Activated CD4-positive, CD25-positive, alpha-beta regulatory T cell treated with anti-CD3 and anti-CD28 coated beads, Interleukin-2, amount 50 U/mL, for 16 hours (primary cell): ENCODE results near the gene IRF9.
A peak's percentile ranks its signal among the peaks of the same experiment; 100 is the strongest.
"Not testable (repeated sequence)": the region's sequence is repeated elsewhere in the genome, so short reads cannot be mapped to it uniquely, and the experiment has no call there.

Experiments
- DNase-seq: peaks from one replicate; pipeline ENCODE4 v3.0.0-alpha.2; 2020; ENCODE audit warnings: low read depth, low spot score

Gene IRF9

GRCh38 chr14:24194873-24195185, 33.8 kb downstream of the IRF9 start:
- no peak for DNase-seq

- DNase-seq: peak; percentile 73
Observed at GRCh38 chr14:24195186-24196070, 34.4 kb downstream of the IRF9 start, which contains the start of gene TM9SF1. Gene TM9SF1, minus strand, starts transcription at chr14:24195441. Its CDS starts 422 bp downstream, at chr14:24195019.

- no peak for DNase-seq
Observed at GRCh38 chr14:24196071-24197055, 35.3 kb downstream of the IRF9 start.

- no peak for DNase-seq
Observed at GRCh38 chr14:24197056-24197450, 36.0 kb downstream of the IRF9 start.

- no peak for DNase-seq
Observed at GRCh38 chr14:24198814-24199524, 37.9 kb downstream of the IRF9 start.

GRCh38 chr14:24202538-24202937, 41.5 kb downstream of the IRF9 start:
- not testable (repeated sequence) for DNase-seq

GRCh38 chr14:24203249-24203886, 42.3 kb downstream of the IRF9 start:
- not testable (repeated sequence) for DNase-seq

GRCh38 chr14:24204163-24205146, 43.4 kb downstream of the IRF9 start:
- DNase-seq: no peak

- no peak for DNase-seq
Observed at GRCh38 chr14:24206260-24207103, 45.4 kb downstream of the IRF9 start.

- DNase-seq: no peak
Observed at GRCh38 chr14:24207104-24207551, 46.1 kb downstream of the IRF9 start.

- DNase-seq: no peak
Observed at GRCh38 chr14:24207625-24208024, 46.6 kb downstream of the IRF9 start.

- no peak for DNase-seq
Observed at GRCh38 chr14:24211311-24211710, 50.2 kb downstream of the IRF9 start.

- DNase-seq: peak; percentile 93
Observed at GRCh38 chr14:24212924-24213865, 52.1 kb downstream of the IRF9 start, which contains the start of gene CHMP4A. Gene CHMP4A, minus strand, starts transcription at chr14:24213488. Its CDS starts 49 bp downstream, at chr14:24213439.

GRCh38 chr14:24213866-24214662, 53.0 kb downstream of the IRF9 start:
- DNase-seq: no peak

- DNase-seq: peak; percentile 75
Observed at GRCh38 chr14:24215495-24216344, 54.7 kb downstream of the IRF9 start, which contains the start of gene MDP1. Gene MDP1, minus strand, starts transcription at chr14:24216066. Its CDS starts 111 bp downstream, at chr14:24215955.
